Gastroesophageal sphincter (tissue), 3 donors: Measurements from ENCODE around the gene CTNNB1.

Source experiments
- EP300 ChIP-seq: sonication (generic); formaldehyde crosslinking; IDR thresholded peaks from one replicate; pipeline ENCODE4 v1.6.1; 2017; ENCODE audit warnings: antibody characterized with exemption, mild to moderate bottlenecking
- POLR2A ChIP-seq, 2 donors: fragments of 450-650 bp; IDR thresholded peaks; one replicate each; pipeline ENCODE4 v1.6.1; 2017; ENCODE audit warnings: antibody characterized with exemption in 2 of 2, mild to moderate bottlenecking in 2 of 2, moderate library complexity in 1 of 2
- POLR2AphosphoS5 ChIP-seq: sonication (generic); formaldehyde crosslinking; IDR thresholded peaks from one replicate; pipeline ENCODE4 v1.6.1; 2017; ENCODE audit warnings: antibody characterized with exemption
- TF ChIP-seq, protein P1 (sequence below), 4 experiments: fragments of 200-600 bp in 2 of 4; fragments of 450-650 bp in 2 of 4; sonication (generic) in 1 of 4; IDR thresholded peaks; one replicate each; pipeline ENCODE4 v1.5.1; 2017 to 2019; ENCODE audit warnings: antibody characterized with exemption in 4 of 4, mild to moderate bottlenecking in 2 of 4, moderate library complexity in 2 of 4

DNA sequence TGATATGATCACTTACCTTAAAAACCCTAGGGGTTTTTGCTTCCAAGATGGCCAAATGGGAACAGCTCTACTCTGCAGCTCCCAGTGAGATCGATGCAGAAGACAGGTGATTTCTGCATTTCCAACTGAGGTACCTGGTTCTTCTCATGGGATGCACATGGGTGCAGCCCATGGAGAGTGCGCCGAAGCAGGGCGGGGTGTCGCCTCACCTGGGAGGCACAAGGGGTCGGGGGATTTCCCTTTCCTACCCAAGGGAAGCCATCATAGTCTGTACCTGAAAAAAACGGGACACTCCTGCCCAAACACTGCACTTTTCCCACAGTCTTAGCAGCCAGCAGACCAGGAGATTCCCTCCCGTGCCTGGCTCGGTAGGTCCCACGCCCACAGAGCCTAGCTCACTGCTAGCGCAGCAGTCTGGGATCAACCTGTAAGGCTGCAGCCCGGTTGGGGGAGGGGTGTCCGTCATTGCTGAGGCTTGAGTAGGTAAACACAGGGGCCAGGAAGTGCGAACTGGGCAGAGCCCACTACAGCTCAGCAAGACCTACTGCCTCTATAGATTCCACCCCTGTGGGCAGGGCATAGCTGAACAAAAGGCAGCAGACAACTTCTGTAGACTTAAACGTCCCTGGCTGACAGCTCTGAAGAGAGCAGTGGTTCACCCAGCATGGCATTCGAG lies 78.6 kb downstream of the CTNNB1 start:
- TF ChIP-seq, protein P1, sequence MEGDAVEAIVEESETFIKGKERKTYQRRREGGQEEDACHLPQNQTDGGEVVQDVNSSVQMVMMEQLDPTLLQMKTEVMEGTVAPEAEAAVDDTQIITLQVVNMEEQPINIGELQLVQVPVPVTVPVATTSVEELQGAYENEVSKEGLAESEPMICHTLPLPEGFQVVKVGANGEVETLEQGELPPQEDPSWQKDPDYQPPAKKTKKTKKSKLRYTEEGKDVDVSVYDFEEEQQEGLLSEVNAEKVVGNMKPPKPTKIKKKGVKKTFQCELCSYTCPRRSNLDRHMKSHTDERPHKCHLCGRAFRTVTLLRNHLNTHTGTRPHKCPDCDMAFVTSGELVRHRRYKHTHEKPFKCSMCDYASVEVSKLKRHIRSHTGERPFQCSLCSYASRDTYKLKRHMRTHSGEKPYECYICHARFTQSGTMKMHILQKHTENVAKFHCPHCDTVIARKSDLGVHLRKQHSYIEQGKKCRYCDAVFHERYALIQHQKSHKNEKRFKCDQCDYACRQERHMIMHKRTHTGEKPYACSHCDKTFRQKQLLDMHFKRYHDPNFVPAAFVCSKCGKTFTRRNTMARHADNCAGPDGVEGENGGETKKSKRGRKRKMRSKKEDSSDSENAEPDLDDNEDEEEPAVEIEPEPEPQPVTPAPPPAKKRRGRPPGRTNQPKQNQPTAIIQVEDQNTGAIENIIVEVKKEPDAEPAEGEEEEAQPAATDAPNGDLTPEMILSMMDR (IDR thresholded peaks at IDR 0.05), result no peak
- TF ChIP-seq POLR2A (IDR thresholded peaks at IDR 0.05) (no peak), POLR2AphosphoS5 (no peak), EP300 (no peak)
